Measurements from ENCODE around the gene SUPT20HL2. TPM values are rescaled to one million over a fixed set of nuclear protein-coding genes. Genes with fewer than 3 reads are reported as not detected.
A peak's percentile ranks its signal among the peaks of the same experiment; 100 is the strongest.

SUPT20HL2 gene
- total RNA-seq, 1 experiment from 2014 or later: not detected

- H3K4me1 ChIP-seq (ENCODE audit: insufficient read depth, low read length): peaks cover 7% of the 10 kb centered on the region; the same call in 1 of the 2 replicates
- no peaks in the 10 kb centered on the region for H3K79me1 ChIP-seq (ENCODE audit: insufficient read depth, low read depth, low read length, poor library complexity, severe bottlenecking)
- H2AK5ac ChIP-seq (ENCODE audit: insufficient read length, low read length): no peak overlapping the region
- H3K27ac ChIP-seq (ENCODE audit: insufficient read length, low read depth, low read length): no peak overlapping the region
- no peak overlapping the region for H4K5ac ChIP-seq (ENCODE audit: insufficient read length, low read depth, low read length)
- H3K4me2 ChIP-seq (ENCODE audit: insufficient read depth, insufficient read length, low read length): no peak overlapping the region
- no peaks in the 10 kb centered on the region for H3K9me3 Mint-ChIP-seq
- no peaks in the 10 kb centered on the region for H3K23me2 ChIP-seq (ENCODE audit: insufficient read length, low read depth, low read length, poor library complexity, severe bottlenecking)
- no peak overlapping the region for H3K4me3 Mint-ChIP-seq
- no CpG with 5 or more reads among the region's 6 CpGs for WGBS (ENCODE audit: extremely low coverage, insufficient read length, low lambda C conversion rate)
- peak; percentile 56 for DNase-seq
- no peak overlapping the region for H3T11ph ChIP-seq (ENCODE audit: low read length)
- no peak overlapping the region for H3K56ac ChIP-seq (ENCODE audit: insufficient read length, low read depth, low read length)
- H3K9me3 ChIP-seq (ENCODE audit: control insufficient read depth, low read depth, low read length): no peaks in the 10 kb centered on the region
- no peak overlapping the region for H3K23ac ChIP-seq (ENCODE audit: insufficient read length, low read depth, low read length)
- no peak overlapping the region for H4K91ac ChIP-seq (ENCODE audit: insufficient read length, low read depth, low read length)
- H2BK20ac ChIP-seq (ENCODE audit: low read depth, low read length, poor library complexity, severe bottlenecking): no peak overlapping the region
- H2BK12ac ChIP-seq (ENCODE audit: insufficient read length, low read depth, low read length): no peak overlapping the region
- H4K20me1 ChIP-seq (ENCODE audit: control insufficient read depth, insufficient read depth, insufficient read length): no peaks in the 10 kb centered on the region
- no peak overlapping the region for H3K4ac ChIP-seq (ENCODE audit: low read depth, low read length)
- H3K18ac ChIP-seq (ENCODE audit: insufficient read length, low read depth, low read length): no peak overlapping the region
- H3K4me1 Mint-ChIP-seq: peaks cover 18 to 29% of the 10 kb centered on the region in 2 experiments
- no peak overlapping the region for H4K8ac ChIP-seq (replicated peaks; ENCODE audit: insufficient read length, low read depth, low read length)
- no peak overlapping the region for H2AFZ ChIP-seq (ENCODE audit: low read length)
- H3K79me2 ChIP-seq (ENCODE audit: insufficient read depth, low read length): no peaks in the 10 kb centered on the region
- H2BK5ac ChIP-seq (ENCODE audit: insufficient read length, low read length): no peak overlapping the region
- no peak overlapping the region for H2BK120ac ChIP-seq (ENCODE audit: low read depth, low read length, poor library complexity, severe bottlenecking)
- peak; percentile 54 for TF ChIP-seq CTCF (conservative IDR thresholded peaks at IDR 0.05)
- no peaks in the 10 kb centered on the region for H3K27me3 Mint-ChIP-seq (ENCODE audit: low read depth)
- no peaks in the 10 kb centered on the region for H3K27me3 ChIP-seq (ENCODE audit: insufficient read depth, low read length)
- no peak overlapping the region for H3K14ac ChIP-seq (ENCODE audit: insufficient read depth, low read length)
- H2BK15ac ChIP-seq (ENCODE audit: low read depth, low read length): no peak overlapping the region
- no peak overlapping the region for H3K9ac ChIP-seq (ENCODE audit: extremely low read depth, insufficient read length, low read length)
- H3K27ac Mint-ChIP-seq: no peak overlapping the region
- H3K36me3 Mint-ChIP-seq (ENCODE audit: insufficient read depth in 1 of 3, low read depth in 3 of 3): no peaks in the 10 kb centered on the region
Observed at GRCh38 chrX:24306440-24306839, 7.4 kb downstream of the SUPT20HL2 start.
